ENCODE data around the gene FARP2.
"Not testable (repeated sequence)": the region's sequence is repeated elsewhere in the genome, so short reads cannot be mapped to it uniquely, and the experiment has no call there.

DNA sequence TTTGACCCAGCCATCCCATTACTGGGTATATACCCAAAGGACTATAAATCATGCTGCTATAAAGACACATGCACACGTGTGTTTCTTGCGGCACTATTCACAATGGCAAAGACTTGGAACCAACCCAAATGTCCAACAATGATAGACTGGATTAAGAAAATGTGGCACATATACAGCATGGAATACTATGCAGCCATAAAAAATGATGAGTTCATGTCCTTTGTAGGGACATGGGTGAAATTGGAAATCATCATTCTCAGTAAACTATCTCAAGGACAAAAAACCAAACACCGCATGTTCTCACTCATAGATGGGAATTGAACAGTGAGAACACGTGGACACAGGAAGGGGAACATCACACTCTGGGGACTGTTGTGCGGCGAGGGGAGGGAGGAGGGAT, 40.7 kb downstream of the FARP2 start:
- not testable (repeated sequence) for TF ChIP-seq EZH2 (conservative IDR thresholded peaks at IDR 0.05; ENCODE audit: low read depth, low read length); NFRKB (IDR thresholded peaks at IDR 0.05); KAT8 (CRISPR knock-in tag; IDR thresholded peaks at IDR 0.05); EP300 (IDR thresholded peaks at IDR 0.05; ENCODE audit: low read depth in 2 of 2, low read length in 2 of 2); EP300 (CRISPR knock-in tag; IDR thresholded peaks at IDR 0.05; ENCODE audit: borderline replicate concordance); ZNF263 (CRISPR knock-in tag; IDR thresholded peaks at IDR 0.05); FOSL2 (CRISPR knock-in tag; IDR thresholded peaks at IDR 0.05); SOX6 (IDR thresholded peaks at IDR 0.05); SOX6 (CRISPR knock-in tag; IDR thresholded peaks at IDR 0.05); NR3C1 (CRISPR knock-in tag; IDR thresholded peaks at IDR 0.05); ZNF138 (CRISPR knock-in tag; IDR thresholded peaks at IDR 0.05; ENCODE audit: low read depth); TAF15 (IDR thresholded peaks at IDR 0.05; ENCODE audit: low read depth, low read length, poor library complexity, severe bottlenecking); CC2D1A (CRISPR knock-in tag; IDR thresholded peaks at IDR 0.05); TRIM24 (CRISPR knock-in tag; IDR thresholded peaks at IDR 0.05)
- TF ChIP-seq, protein P1, sequence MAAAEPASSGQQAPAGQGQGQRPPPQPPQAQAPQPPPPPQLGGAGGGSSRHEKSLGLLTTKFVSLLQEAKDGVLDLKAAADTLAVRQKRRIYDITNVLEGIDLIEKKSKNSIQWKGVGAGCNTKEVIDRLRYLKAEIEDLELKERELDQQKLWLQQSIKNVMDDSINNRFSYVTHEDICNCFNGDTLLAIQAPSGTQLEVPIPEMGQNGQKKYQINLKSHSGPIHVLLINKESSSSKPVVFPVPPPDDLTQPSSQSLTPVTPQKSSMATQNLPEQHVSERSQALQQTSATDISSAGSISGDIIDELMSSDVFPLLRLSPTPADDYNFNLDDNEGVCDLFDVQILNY (CRISPR knock-in tag; conservative IDR thresholded peaks at IDR 0.05): not testable (repeated sequence)
- TF ChIP-seq, protein P2, sequence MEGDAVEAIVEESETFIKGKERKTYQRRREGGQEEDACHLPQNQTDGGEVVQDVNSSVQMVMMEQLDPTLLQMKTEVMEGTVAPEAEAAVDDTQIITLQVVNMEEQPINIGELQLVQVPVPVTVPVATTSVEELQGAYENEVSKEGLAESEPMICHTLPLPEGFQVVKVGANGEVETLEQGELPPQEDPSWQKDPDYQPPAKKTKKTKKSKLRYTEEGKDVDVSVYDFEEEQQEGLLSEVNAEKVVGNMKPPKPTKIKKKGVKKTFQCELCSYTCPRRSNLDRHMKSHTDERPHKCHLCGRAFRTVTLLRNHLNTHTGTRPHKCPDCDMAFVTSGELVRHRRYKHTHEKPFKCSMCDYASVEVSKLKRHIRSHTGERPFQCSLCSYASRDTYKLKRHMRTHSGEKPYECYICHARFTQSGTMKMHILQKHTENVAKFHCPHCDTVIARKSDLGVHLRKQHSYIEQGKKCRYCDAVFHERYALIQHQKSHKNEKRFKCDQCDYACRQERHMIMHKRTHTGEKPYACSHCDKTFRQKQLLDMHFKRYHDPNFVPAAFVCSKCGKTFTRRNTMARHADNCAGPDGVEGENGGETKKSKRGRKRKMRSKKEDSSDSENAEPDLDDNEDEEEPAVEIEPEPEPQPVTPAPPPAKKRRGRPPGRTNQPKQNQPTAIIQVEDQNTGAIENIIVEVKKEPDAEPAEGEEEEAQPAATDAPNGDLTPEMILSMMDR (CRISPR knock-in tag; IDR thresholded peaks at IDR 0.05): not testable (repeated sequence)

Measured in HepG2 (cell line).